KBM-7 (cell line): ENCODE data around the gene CCL26.
A peak's percentile ranks its signal among the peaks of the same experiment; 100 is the strongest.
"Not testable (repeated sequence)": the region's sequence is repeated elsewhere in the genome, so short reads cannot be mapped to it uniquely, and the experiment has no call there.

Source experiments
- DNase-seq: peaks from one replicate; pipeline ENCODE4 v3.0.0-alpha.2; 2015
- in situ Hi-C: fragments of 300-500 bp; cut with MboI; formaldehyde crosslinking; loops from 2 replicates; pipeline ENCODE4 v1.14.3; 2020; ENCODE audit warnings: low sequenced_read_pairs, low pct_unique_long_range_greater_than_20kb, mixed read lengths

Gene CCL26

GRCh38 chr7:75743455-75743859 is 28.6 kb downstream of the CCL26 start:
- in situ Hi-C loops: no loop called here
- DNase-seq: no peak

- in situ Hi-C loops: no loop called here
- peak; percentile 78 for DNase-seq
Measured at GRCh38 chr7:75740846-75741497, 31.0 kb downstream of the CCL26 start.

- in situ Hi-C loops: no loop called here
- no peak for DNase-seq
Measured at GRCh38 chr7:75739796-75740672, 32.0 kb downstream of the CCL26 start.

GRCh38 chr7:75738975-75739795 is 32.8 kb downstream of the CCL26 start:
- in situ Hi-C loops: no loop called here
- peak; percentile 93 for DNase-seq

GRCh38 chr7:75738604-75738974 is 33.4 kb downstream of the CCL26 start, which contains the start of gene HIP1:
TSS of gene HIP1 (minus strand) at chr7:75738941. CDS start at chr7:75738920, 21 bp downstream.
- no peak for DNase-seq
- in situ Hi-C loops: no loop called here

GRCh38 chr7:75737856-75738603 is 34.0 kb downstream of the CCL26 start:
- in situ Hi-C loops: no loop called here
- DNase-seq: no peak

GRCh38 chr7:75735581-75736350 is 36.2 kb downstream of the CCL26 start:
- in situ Hi-C loops: no loop called here

GRCh38 chr7:75734586-75735458 is 37.2 kb downstream of the CCL26 start:
- no peak for DNase-seq
- in situ Hi-C loops: no loop called here

More at GRCh38 chr7:75735581-75736350, 36.2 kb downstream of the CCL26 start:
- no peak for DNase-seq

- in situ Hi-C loops: no loop called here
- no peak for DNase-seq
Measured at GRCh38 chr7:75732764-75733630, 39.0 kb downstream of the CCL26 start.

- in situ Hi-C loops: no loop called here
- no peak for DNase-seq
Measured at GRCh38 chr7:75732016-75732521, 39.9 kb downstream of the CCL26 start.

- in situ Hi-C loops: no loop called here
- DNase-seq: no peak
Measured at GRCh38 chr7:75729851-75730274, 42.1 kb downstream of the CCL26 start.

- DNase-seq: peak; percentile 41
- in situ Hi-C loops: no loop called here
Measured at GRCh38 chr7:75727881-75728593, 44.0 kb downstream of the CCL26 start.

- in situ Hi-C loops, DNase-seq: not testable (repeated sequence)
Measured at GRCh38 chr7:75727351-75727750, 44.7 kb downstream of the CCL26 start.

- in situ Hi-C loops: no loop called here
- DNase-seq: peak; percentile 26
Measured at GRCh38 chr7:75725306-75725705, 46.7 kb downstream of the CCL26 start.

GRCh38 chr7:75723444-75723843 is 48.6 kb downstream of the CCL26 start:
- DNase-seq: no peak
- in situ Hi-C loops: no loop called here

- in situ Hi-C loops: no loop called here
Measured at GRCh38 chr7:75722373-75722772, 49.6 kb downstream of the CCL26 start.

More at GRCh38 chr7:75722373-75722772, 49.6 kb downstream of the CCL26 start:
- DNase-seq: no peak
